Smooth muscle cell of bladder (primary cell): ENCODE data around the gene MYCBPAP. TPM values are rescaled to one million over a fixed set of nuclear protein-coding genes. Genes with fewer than 3 reads are reported as not detected.

Experiments used
- total RNA-seq: library from RNA; depleted of rRNA; stranded (reverse); fragments of >200 nt; gene quantifications from 2 replicates; pipeline ENCODE4 v1.2.3, GENCODE V29; 2014

MYCBPAP gene, protein sequence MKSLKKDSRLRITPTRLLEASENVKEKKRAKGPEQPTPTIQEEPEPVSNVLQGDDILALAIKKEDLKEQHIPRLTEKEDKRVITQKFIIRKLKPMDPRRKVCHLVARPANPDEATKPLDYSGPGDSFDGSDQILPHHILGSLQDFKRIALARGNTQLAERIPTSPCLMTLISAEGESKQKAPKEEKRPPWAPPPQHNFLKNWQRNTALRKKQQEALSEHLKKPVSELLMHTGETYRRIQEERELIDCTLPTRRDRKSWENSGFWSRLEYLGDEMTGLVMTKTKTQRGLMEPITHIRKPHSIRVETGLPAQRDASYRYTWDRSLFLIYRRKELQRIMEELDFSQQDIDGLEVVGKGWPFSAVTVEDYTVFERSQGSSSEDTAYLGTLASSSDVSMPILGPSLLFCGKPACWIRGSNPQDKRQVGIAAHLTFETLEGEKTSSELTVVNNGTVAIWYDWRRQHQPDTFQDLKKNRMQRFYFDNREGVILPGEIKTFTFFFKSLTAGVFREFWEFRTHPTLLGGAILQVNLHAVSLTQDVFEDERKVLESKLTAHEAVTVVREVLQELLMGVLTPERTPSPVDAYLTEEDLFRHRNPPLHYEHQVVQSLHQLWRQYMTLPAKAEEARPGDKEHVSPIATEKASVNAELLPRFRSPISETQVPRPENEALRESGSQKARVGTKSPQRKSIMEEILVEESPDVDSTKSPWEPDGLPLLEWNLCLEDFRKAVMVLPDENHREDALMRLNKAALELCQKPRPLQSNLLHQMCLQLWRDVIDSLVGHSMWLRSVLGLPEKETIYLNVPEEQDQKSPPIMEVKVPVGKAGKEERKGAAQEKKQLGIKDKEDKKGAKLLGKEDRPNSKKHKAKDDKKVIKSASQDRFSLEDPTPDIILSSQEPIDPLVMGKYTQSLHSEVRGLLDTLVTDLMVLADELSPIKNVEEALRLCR
- total RNA-seq: 0.43 and 1.6 TPM in 2 replicates

GRCh38 chr17:50507871-50508572 is at the start of gene MYCBPAP:
MYCBPAP (plus strand) TSS chr17:50508439; CDS start chr17:50508675, 236 bp downstream.

DNA sequence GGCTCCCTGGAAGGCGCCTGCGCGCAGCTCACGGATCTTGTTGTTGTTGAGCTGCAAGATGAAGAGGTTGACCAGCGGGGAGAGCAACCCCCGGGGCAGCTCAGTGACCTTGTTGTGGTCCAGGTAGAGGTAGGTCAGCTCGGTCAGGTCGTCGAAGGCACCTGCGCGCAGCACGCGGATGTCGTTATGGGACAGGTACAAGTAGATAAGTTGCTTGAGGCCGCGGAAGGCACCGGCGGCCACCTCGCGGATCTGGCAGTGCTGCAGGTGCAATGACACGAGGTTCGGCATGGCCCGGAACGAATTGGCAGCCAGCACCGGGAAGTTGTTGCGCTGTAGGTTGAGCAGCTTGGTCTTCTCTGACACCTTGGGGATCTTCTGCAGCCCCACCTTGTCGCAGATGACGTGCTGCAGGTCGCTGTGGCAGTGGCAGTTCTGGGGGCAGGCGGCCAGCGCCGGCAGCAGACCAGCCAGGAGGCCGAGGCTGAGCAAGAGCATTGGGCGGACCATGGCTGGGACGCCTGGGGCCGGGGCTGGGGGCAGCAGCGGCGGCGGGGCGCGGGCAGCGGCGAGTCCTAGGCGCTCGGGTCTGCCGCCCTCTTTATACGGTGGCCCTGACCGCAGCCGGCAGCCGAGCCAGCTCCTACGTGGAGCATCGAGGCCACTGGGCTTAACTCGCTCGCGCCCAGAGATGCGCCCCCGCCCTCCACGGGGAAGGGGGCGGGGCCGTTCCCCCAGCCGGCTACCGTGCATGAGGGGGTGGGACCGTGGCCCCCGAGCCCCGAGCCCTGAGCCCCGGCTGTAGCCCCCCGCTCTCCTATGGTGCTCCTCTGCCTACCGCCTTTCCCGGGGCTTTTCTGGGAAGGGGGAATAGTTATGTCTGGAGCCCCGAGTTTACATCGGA is 39.7 kb upstream of the MYCBPAP start, which contains the start of gene CHAD:
Gene CHAD, minus strand, starts transcription at position 577 of the 904 bp plus-strand sequence. Its CDS starts 67 bp downstream, at position 510.

GRCh38 chr17:50478391-50479381 is 29.6 kb upstream of the MYCBPAP start, which contains the start of gene RSAD1:
RSAD1 (plus strand) TSS chr17:50478860; CDS start chr17:50478885, 25 bp downstream.

DNA sequence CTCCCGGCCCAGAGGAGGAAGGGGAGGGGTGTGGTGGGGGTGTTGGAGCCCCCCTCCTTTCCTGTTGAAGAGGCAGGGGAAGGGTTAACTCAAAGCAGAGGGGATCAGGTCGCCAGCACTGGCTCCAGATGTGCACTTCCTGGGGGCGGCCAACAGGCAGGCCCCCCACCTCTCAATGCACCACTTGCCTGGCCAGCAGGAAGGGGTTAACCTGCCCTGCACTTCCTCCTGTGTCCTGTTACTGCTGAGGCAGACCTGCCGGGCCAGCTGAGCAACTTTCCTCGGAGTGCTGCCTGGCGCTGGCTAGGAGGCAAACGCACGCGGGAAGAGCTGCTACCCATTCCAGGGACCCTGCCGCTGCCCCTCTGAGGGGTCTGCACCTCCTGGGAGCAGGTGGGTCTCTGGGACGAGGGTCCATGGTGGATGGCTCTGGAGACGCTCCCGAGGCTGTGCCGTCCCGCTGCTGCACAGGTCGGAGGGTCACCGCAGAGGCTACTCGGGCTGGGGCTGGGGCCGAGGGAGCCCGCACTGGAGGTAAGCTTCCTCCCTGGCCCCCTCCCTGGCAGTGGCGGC is 24.3 kb downstream of the MYCBPAP start, which contains the start of gene EPN3:
Gene EPN3, plus strand, starts transcription at position 284 of the 573 bp plus-strand sequence. CDS start 3,822 bp downstream, outside the sequence.

DNA sequence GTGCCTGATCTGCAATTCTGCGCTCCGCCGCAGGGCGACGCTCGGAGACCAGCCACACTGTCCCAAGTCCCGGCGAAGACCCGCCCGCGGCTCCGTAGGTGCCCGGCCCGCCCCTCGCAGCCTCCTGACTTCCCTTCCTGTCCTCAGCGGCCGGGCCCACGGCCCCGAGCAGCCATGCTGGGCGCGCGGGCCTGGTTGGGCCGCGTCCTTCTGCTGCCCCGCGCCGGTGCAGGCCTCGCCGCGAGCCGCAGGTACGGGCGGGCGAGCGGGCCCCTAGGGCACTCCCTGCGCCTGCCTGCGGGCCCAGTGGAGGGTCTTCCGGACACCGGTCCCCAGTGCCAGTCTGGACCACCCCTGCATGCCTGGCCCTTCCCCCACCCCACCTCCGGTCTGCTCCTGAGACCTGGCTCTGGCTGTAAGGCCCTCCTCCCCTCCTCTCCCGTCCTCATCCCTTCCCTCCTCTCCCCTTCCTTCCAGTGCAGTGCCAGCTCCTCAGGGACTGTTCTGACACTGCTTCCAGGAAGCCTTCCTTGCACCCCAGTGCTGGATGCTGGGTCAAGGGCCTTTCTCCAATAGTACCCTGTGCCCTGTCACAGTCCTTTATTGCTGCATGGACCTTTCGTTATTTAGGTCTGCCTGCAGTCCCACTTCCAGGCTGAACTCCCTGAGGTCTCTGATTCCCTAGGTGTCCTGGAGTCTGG is 38.9 kb downstream of the MYCBPAP start, which contains the start of gene SPATA20:
Gene SPATA20, plus strand, starts transcription at position 140 of the 701 bp plus-strand sequence. Its CDS starts 35 bp downstream, at position 175.

GRCh38 chr17:50560185-50560824 is 52.1 kb downstream of the MYCBPAP start, which contains the start of gene CACNA1G:
CACNA1G (plus strand) TSS chr17:50560715; CDS start chr17:50561460, 745 bp downstream.

Other genes with a start within 250 kb of the MYCBPAP start
- under 0.01 and 0.09 TPM in 2 replicates for gene TMEM92, start 234.0 kb upstream of the MYCBPAP start, total RNA-seq
- gene XYLT2, start 162.3 kb upstream of the MYCBPAP start, total RNA-seq: 46.5 and 52.6 TPM in 2 replicates
- gene MRPL27, start 135.3 kb upstream of the MYCBPAP start, total RNA-seq: 68.6 and 68.9 TPM in 2 replicates
- 1.3 TPM in 2 replicates for gene EME1, start 135.2 kb upstream of the MYCBPAP start, total RNA-seq
- 135 and 154 TPM in 2 replicates for gene LRRC59, start 110.9 kb upstream of the MYCBPAP start, total RNA-seq
- 20.3 and 40.5 TPM in 2 replicates for gene ACSF2, start 82.2 kb upstream of the MYCBPAP start, total RNA-seq
- not detected in 2 replicates for gene CHAD, start 39.6 kb upstream of the MYCBPAP start, total RNA-seq
- gene RSAD1, start 29.6 kb upstream of the MYCBPAP start, total RNA-seq: 9.8 and 16.6 TPM in 2 replicates
- not detected in 2 replicates for gene EPN3, start 24.3 kb downstream of the MYCBPAP start, total RNA-seq
- gene SPATA20, start 38.7 kb downstream of the MYCBPAP start, total RNA-seq: 56.9 and 59.6 TPM in 2 replicates
- under 0.01 and 0.37 TPM in 2 replicates for gene CACNA1G, start 52.3 kb downstream of the MYCBPAP start, total RNA-seq
- gene ABCC3, start 126.4 kb downstream of the MYCBPAP start, total RNA-seq: 17.1 and 23.8 TPM in 2 replicates
- gene ANKRD40, start 199.5 kb downstream of the MYCBPAP start, total RNA-seq: 18.9 and 25.5 TPM in 2 replicates
- gene LUC7L3, start 211.2 kb downstream of the MYCBPAP start, total RNA-seq: 17.4 and 23.1 TPM in 2 replicates